NB4 (cell line): ENCODE measurements around the gene KRTAP10-5.
"Not testable (repeated sequence)": the region's sequence is repeated elsewhere in the genome, so short reads cannot be mapped to it uniquely, and the experiment has no call there.

Experiments
- DNase-seq: peaks from one replicate; pipeline ENCODE4 v3.0.0; 2010; ENCODE audit warnings: low read depth
- H3K4me3 ChIP-seq: one replicate; pipeline ENCODE4 v1.5.1; 2011; ENCODE audit warnings: mild to moderate bottlenecking, low read depth, low read length, moderate library complexity
- CTCF ChIP-seq: IDR thresholded peaks from one replicate; pipeline ENCODE4 v1.5.1; 2012; ENCODE audit warnings: low read depth, low read length
- MAX ChIP-seq: IDR thresholded peaks from 2 replicates; pipeline ENCODE4 v1.6.1; 2011; ENCODE audit warnings: low read depth, low read length
- MYC ChIP-seq: IDR thresholded peaks from 2 replicates; pipeline ENCODE4 v1.6.1; 2011; ENCODE audit warnings: low read depth, low read length
- POLR2A ChIP-seq: IDR thresholded peaks from 2 replicates; pipeline ENCODE4 v1.6.1; 2011; ENCODE audit warnings: mild to moderate bottlenecking; ENCODE audit not compliant: insufficient read length; ENCODE audit errors: extremely low read depth

Gene KRTAP10-5

DNA sequence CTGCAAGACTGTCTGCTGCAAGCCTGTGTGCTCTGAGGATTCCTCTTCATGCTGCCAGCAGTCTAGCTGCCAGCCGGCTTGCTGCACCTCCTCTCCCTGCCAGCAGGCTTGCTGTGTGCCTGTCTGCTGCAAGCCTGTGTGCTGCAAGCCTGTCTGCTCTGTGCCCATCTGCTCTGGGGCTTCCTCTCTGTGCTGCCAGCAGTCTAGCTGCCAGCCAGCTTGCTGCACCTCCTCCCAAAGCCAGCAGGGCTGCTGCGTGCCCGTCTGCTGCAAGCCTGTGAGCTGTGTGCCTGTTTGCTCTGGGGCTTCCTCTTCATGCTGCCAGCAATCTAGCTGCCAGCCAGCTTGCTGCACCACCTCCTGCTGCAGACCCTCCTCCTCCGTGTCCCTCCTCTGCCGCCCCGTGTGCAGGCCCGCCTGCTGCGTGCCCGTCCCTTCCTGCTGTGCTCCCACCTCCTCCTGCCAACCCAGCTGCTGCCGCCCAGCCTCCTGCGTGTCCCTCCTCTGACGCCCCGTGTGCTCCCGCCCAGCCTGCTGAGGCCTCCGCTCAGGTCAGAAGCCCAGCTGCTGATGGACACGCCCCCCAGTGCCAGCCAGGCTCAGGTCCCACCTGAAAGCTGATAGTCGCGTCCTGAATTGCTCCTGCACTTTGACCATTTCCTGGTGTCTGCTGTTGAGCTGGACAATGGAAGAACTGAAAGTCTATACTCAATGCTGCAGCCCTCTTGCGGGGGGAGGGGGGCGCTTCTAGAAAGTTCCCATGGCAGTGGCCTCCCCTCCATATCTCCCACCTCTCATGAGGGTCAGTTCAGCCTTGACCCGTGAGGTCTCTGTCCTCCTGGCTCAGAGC, 5.7 kb downstream of the KRTAP10-5 start:
- H3K4me3 ChIP-seq, result no peak overlapping the region
- no peak for TF ChIP-seq CTCF
- DNase-seq, result no peak

- not testable (repeated sequence) for H3K4me3 ChIP-seq, DNase-seq
Measured at GRCh38 chr21:44573630-44574456, 6.6 kb downstream of the KRTAP10-5 start, which contains the start of gene KRTAP10-4. Gene KRTAP10-4 (plus strand): TSS chr21:44573729. CDS start chr21:44573759, 30 bp downstream.

- no peak for DNase-seq
- TF ChIP-seq POLR2A, result no peak
- TF ChIP-seq MYC, result no peak
- no peak for TF ChIP-seq CTCF
- TF ChIP-seq MAX, result no peak
- no peak overlapping the region for H3K4me3 ChIP-seq
Measured at GRCh38 chr21:44572959-44573583, 7.3 kb downstream of the KRTAP10-5 start.

GRCh38 chr21:44571844-44572782, 8.3 kb downstream of the KRTAP10-5 start:
- H3K4me3 ChIP-seq, result no peak overlapping the region
- no peak for DNase-seq
- TF ChIP-seq CTCF (no peak), MAX (no peak), POLR2A (no peak), MYC (no peak)

DNA sequence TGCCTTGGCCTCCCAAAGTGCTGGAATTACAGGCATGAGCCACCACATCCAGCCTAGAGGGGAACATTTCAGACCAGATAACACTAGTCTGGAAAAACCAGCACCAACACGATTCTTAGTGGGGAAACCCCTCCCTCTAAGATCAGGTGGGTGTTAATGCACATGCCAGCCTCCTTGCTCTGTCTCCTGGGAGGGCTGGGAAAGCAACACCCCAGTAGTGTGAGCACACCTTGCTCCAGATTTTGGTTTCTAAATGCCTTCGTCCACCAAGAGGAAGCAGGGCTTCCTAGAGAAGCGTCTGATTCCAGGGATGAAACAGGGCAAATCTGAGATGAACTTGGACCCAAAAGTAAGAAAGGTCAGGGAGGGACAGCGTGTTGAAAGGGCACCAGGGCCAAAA, 9.1 kb downstream of the KRTAP10-5 start:
- no peak for TF ChIP-seq MAX
- TF ChIP-seq POLR2A, result no peak
- no peak for TF ChIP-seq CTCF
- TF ChIP-seq MYC, result no peak
- DNase-seq, result no peak
- no peak overlapping the region for H3K4me3 ChIP-seq
